Activated naive CD8-positive, alpha-beta T cell treated with anti-CD3 and anti-CD28 coated beads for 36 hours (primary cell): ENCODE data around the gene ZNF668. TPM values are rescaled to one million over a fixed set of nuclear protein-coding genes. Genes with fewer than 3 reads are reported as not detected.

Experiments
- DNase-seq: peaks from one replicate; pipeline ENCODE4 v3.0.0; 2021
- H3K27ac Mint-ChIP-seq: one replicate; pipeline ENCODE4 v1.8.0; 2022; ENCODE audit warnings: mild to moderate bottlenecking, moderate library complexity, mixed read lengths
- H3K27me3 Mint-ChIP-seq: one replicate; pipeline ENCODE4 v1.8.0; 2022; ENCODE audit warnings: mild to moderate bottlenecking, mixed read lengths
- H3K36me3 Mint-ChIP-seq: one replicate; pipeline ENCODE4 v1.8.0; 2021; ENCODE audit warnings: mild to moderate bottlenecking, mixed read lengths
- H3K4me1 Mint-ChIP-seq: one replicate; pipeline ENCODE4 v1.8.0; 2021; ENCODE audit warnings: mixed read lengths
- H3K4me3 Mint-ChIP-seq: one replicate; pipeline ENCODE4 v1.8.0; 2022; ENCODE audit warnings: mild to moderate bottlenecking, moderate library complexity, mixed read lengths
- H3K9me3 Mint-ChIP-seq: one replicate; pipeline ENCODE4 v1.8.0; 2022; ENCODE audit warnings: mixed read lengths
- total RNA-seq, 2 experiments: library from RNA; stranded (reverse); gene quantifications; one replicate each; pipeline ENCODE4 v1.2.3, GENCODE V29; 2021

The ZNF668 gene
- total RNA-seq, 2 experiments from 2014 or later: 17.3 to 18.5 TPM

- H3K36me3 Mint-ChIP-seq: peaks cover 16% of the 10 kb centered on the region
- no peak for DNase-seq
- H3K27me3 Mint-ChIP-seq: no peaks in the 10 kb centered on the region
- H3K9me3 Mint-ChIP-seq: no peaks in the 10 kb centered on the region
- H3K4me3 Mint-ChIP-seq: no peak overlapping the region
- H3K27ac Mint-ChIP-seq: no peak overlapping the region
- H3K4me1 Mint-ChIP-seq: peaks cover 28% of the 10 kb centered on the region
Measured at GRCh38 chr16:31063495-31063842, 10.6 kb downstream of the ZNF668 start.

GRCh38 chr16:31061813-31062440, 12.1 kb downstream of the ZNF668 start:
- no peak overlapping the region for H3K4me3 Mint-ChIP-seq
- peaks cover 28% of the 10 kb centered on the region for H3K4me1 Mint-ChIP-seq
- no peaks in the 10 kb centered on the region for H3K27me3 Mint-ChIP-seq
- H3K27ac Mint-ChIP-seq: no peak overlapping the region
- peaks cover 16% of the 10 kb centered on the region for H3K36me3 Mint-ChIP-seq
- no peak for DNase-seq
- H3K9me3 Mint-ChIP-seq: no peaks in the 10 kb centered on the region

- no peak for DNase-seq
- H3K27ac Mint-ChIP-seq: no peak overlapping the region
- no peaks in the 10 kb centered on the region for H3K9me3 Mint-ChIP-seq
- no peaks in the 10 kb centered on the region for H3K27me3 Mint-ChIP-seq
- H3K4me3 Mint-ChIP-seq: no peak overlapping the region
- peaks cover 18% of the 10 kb centered on the region for H3K36me3 Mint-ChIP-seq
- H3K4me1 Mint-ChIP-seq: peaks cover 27% of the 10 kb centered on the region
Measured at GRCh38 chr16:31061126-31061812, 12.8 kb downstream of the ZNF668 start.

- Mint-ChIP-seq H3K9me3 (no peaks in the 10 kb centered on the region), H3K4me1 (peaks cover 3% of the 10 kb centered on the region), H3K27ac (no peak overlapping the region), H3K4me3 (no peak overlapping the region), H3K36me3 (peaks cover 6% of the 10 kb centered on the region), H3K27me3 (no peaks in the 10 kb centered on the region)
- DNase-seq: no peak
Measured at GRCh38 chr16:31055613-31056012, 18.4 kb downstream of the ZNF668 start.

- no peak for DNase-seq
- Mint-ChIP-seq H3K36me3 (peaks cover 4% of the 10 kb centered on the region), H3K27me3 (no peaks in the 10 kb centered on the region), H3K4me3 (no peak overlapping the region), H3K4me1 (peaks cover 3% of the 10 kb centered on the region), H3K27ac (no peak overlapping the region), H3K9me3 (no peaks in the 10 kb centered on the region)
Measured at GRCh38 chr16:31052114-31052513, 21.9 kb downstream of the ZNF668 start.

GRCh38 chr16:31050280-31051030, 23.6 kb downstream of the ZNF668 start:
- Mint-ChIP-seq H3K9me3 (no peaks in the 10 kb centered on the region), H3K4me3 (no peak overlapping the region), H3K27ac (no peak overlapping the region), H3K27me3 (no peaks in the 10 kb centered on the region), H3K4me1 (peaks cover 3% of the 10 kb centered on the region), H3K36me3 (no peaks in the 10 kb centered on the region)
- DNase-seq: no peak

- Mint-ChIP-seq H3K27me3 (no peaks in the 10 kb centered on the region), H3K36me3 (no peaks in the 10 kb centered on the region), H3K9me3 (no peaks in the 10 kb centered on the region), H3K27ac (peak overlapping the region; percentile 38), H3K4me1 (no peaks in the 10 kb centered on the region), H3K4me3 (no peak overlapping the region)
- no peak for DNase-seq
Measured at GRCh38 chr16:31043898-31044481, 30.1 kb downstream of the ZNF668 start.

- H3K9me3 Mint-ChIP-seq: no peaks in the 10 kb centered on the region
- H3K36me3 Mint-ChIP-seq: no peaks in the 10 kb centered on the region
- no peaks in the 10 kb centered on the region for H3K4me1 Mint-ChIP-seq
- H3K4me3 Mint-ChIP-seq: no peak overlapping the region
- H3K27me3 Mint-ChIP-seq: no peaks in the 10 kb centered on the region
- no peak for DNase-seq
- H3K27ac Mint-ChIP-seq: no peak overlapping the region
Measured at GRCh38 chr16:31043352-31043751, 30.7 kb downstream of the ZNF668 start.

GRCh38 chr16:31042866-31043265, 31.2 kb downstream of the ZNF668 start:
- Mint-ChIP-seq H3K36me3 (no peaks in the 10 kb centered on the region), H3K4me3 (no peak overlapping the region), H3K4me1 (no peaks in the 10 kb centered on the region), H3K27me3 (no peaks in the 10 kb centered on the region), H3K9me3 (no peaks in the 10 kb centered on the region), H3K27ac (no peak overlapping the region)
- DNase-seq: no peak

- Mint-ChIP-seq H3K27me3 (no peaks in the 10 kb centered on the region), H3K36me3 (peaks cover 1% of the 10 kb centered on the region), H3K4me3 (no peak overlapping the region), H3K4me1 (peaks cover 7% of the 10 kb centered on the region), H3K9me3 (no peaks in the 10 kb centered on the region), H3K27ac (no peak overlapping the region)
- no peak for DNase-seq
Measured at GRCh38 chr16:31038993-31039392, 35.0 kb downstream of the ZNF668 start.

GRCh38 chr16:31036691-31037090, 37.3 kb downstream of the ZNF668 start:
- Mint-ChIP-seq H3K36me3 (peaks cover 3% of the 10 kb centered on the region), H3K27me3 (no peaks in the 10 kb centered on the region), H3K4me3 (no peak overlapping the region), H3K9me3 (no peaks in the 10 kb centered on the region), H3K27ac (no peak overlapping the region), H3K4me1 (peaks cover 16% of the 10 kb centered on the region)
- DNase-seq: no peak

- peak overlapping the region; percentile 93 for H3K27ac Mint-ChIP-seq
- peak overlapping the region; percentile 96 for H3K4me3 Mint-ChIP-seq
- peaks cover 3% of the 10 kb centered on the region for H3K36me3 Mint-ChIP-seq
- H3K9me3 Mint-ChIP-seq: no peaks in the 10 kb centered on the region
- H3K27me3 Mint-ChIP-seq: no peaks in the 10 kb centered on the region
- peaks cover 18% of the 10 kb centered on the region for H3K4me1 Mint-ChIP-seq
- DNase-seq: peak; percentile 86
Measured at GRCh38 chr16:31033709-31034492, 40.1 kb downstream of the ZNF668 start.

GRCh38 chr16:31032736-31033708, 41.0 kb downstream of the ZNF668 start, which contains the start of gene STX4:
Gene STX4, plus strand, starts transcription at chr16:31033558. Its CDS starts 248 bp downstream, at chr16:31033806.
- peaks cover 18% of the 10 kb centered on the region for H3K4me1 Mint-ChIP-seq
- H3K4me3 Mint-ChIP-seq: peak within 1 kb of the TSS; percentile 96
- H3K36me3 Mint-ChIP-seq: peaks cover 3% of the 10 kb centered on the region
- no peaks in the 10 kb centered on the region for H3K9me3 Mint-ChIP-seq
- no peaks in the 10 kb centered on the region for H3K27me3 Mint-ChIP-seq
- H3K27ac Mint-ChIP-seq: peak within 1 kb of the TSS; percentile 93
- DNase-seq: peak; percentile 94

GRCh38 chr16:31031276-31031675, 42.8 kb downstream of the ZNF668 start:
- peaks cover 3% of the 10 kb centered on the region for H3K36me3 Mint-ChIP-seq
- H3K27ac Mint-ChIP-seq: peak overlapping the region; percentile 56
- peaks cover 16% of the 10 kb centered on the region for H3K4me1 Mint-ChIP-seq
- H3K27me3 Mint-ChIP-seq: no peaks in the 10 kb centered on the region
- H3K4me3 Mint-ChIP-seq: no peak overlapping the region
- DNase-seq: no peak
- H3K9me3 Mint-ChIP-seq: no peaks in the 10 kb centered on the region
